SK-N-SH (cell line): ENCODE results near the gene FLAD1. TPM values are rescaled to one million over a fixed set of nuclear protein-coding genes. Genes with fewer than 3 reads are reported as not detected.

Source experiments
- CTCF ChIA-PET: fragments of 300-600, 350-600 bp; formaldehyde crosslinking; extraction: SDS; loops from one replicate; lab custom pipeline; 2021; lab: Yijun Ruan, JAX
- POLR2A ChIA-PET: fragments of 350-600 bp; sonication (Branson Sonifier 250); formaldehyde crosslinking; extraction: SDS; loops from one replicate; lab custom pipeline; 2020; ENCODE audit warnings: antibody characterized with exemption, inconsistent platforms; lab: Yijun Ruan, JAX
- DNase-seq: peaks from one replicate; pipeline ENCODE4 v3.0.0; 2012
- H2AFZ ChIP-seq: fragments of 200-600 bp; sonication (generic); 2 replicates; pipeline ENCODE4 v1.8.1; 2016; ENCODE audit warnings: antibody characterized with exemption, mild to moderate bottlenecking, low read depth
- H3F3A ChIP-seq: fragments of 200-600 bp; sonication (generic); replicated peaks from 2 replicates; pipeline ENCODE3; 2016; ENCODE audit warnings: antibody characterized with exemption, mild to moderate bottlenecking; ENCODE audit not compliant: insufficient read depth
- H3K27ac ChIP-seq, 2 experiments: fragments of 200-500 bp in 1 of 2; fragments of 200-600 bp in 1 of 2; sonication (Bioruptor generic) in 1 of 2; sonication (generic), shearing (Covaris generic) in 1 of 2; 2 replicates each; pipeline versions ENCODE4 v1.5.1 to v1.6.1; 2014 to 2016; ENCODE audit warnings: low read depth in 2 of 2, inconsistent platforms in 1 of 2, low read length in 1 of 2, mild to moderate bottlenecking in 1 of 2, mixed read lengths in 1 of 2
- H3K27me3 ChIP-seq: fragments of 200-600 bp; sonication (generic), shearing (Covaris generic); 2 replicates; pipeline ENCODE4 v1.6.1; 2016; ENCODE audit warnings: mixed run types; ENCODE audit not compliant: insufficient read depth
- H3K36me3 ChIP-seq, 2 experiments: fragments of 200-500 bp in 1 of 2; fragments of 200-600 bp in 1 of 2; sonication (Bioruptor generic) in 1 of 2; sonication (generic) in 1 of 2; replicated peaks in 1 of 2; 2 replicates each; pipeline versions ENCODE3 to v1.5.1; 2014 to 2016; ENCODE audit warnings: low read length in 1 of 2, mild to moderate bottlenecking in 1 of 2; ENCODE audit not compliant: insufficient read depth in 2 of 2, control insufficient read depth in 1 of 2
- H3K4me1 ChIP-seq, 2 experiments: fragments of 200-500 bp in 1 of 2; fragments of 200-600 bp in 1 of 2; sonication (Bioruptor generic) in 1 of 2; sonication (generic), shearing (Covaris generic) in 1 of 2; 2 replicates each; pipeline versions ENCODE4 v1.5.1 to v1.6.1; 2014 to 2016; ENCODE audit warnings: low read depth in 1 of 2, low read length in 1 of 2, mixed run types in 1 of 2; ENCODE audit not compliant: insufficient read depth in 2 of 2, control insufficient read depth in 1 of 2
- H3K4me2 ChIP-seq: fragments of 200-600 bp; sonication (generic), shearing (Covaris generic); 2 replicates; pipeline ENCODE4 v1.6.1; 2017; ENCODE audit warnings: mixed run types
- H3K4me3 ChIP-seq, 2 experiments: fragments of 200-500 bp in 1 of 2; fragments of 200-600 bp in 1 of 2; sonication (Bioruptor generic) in 1 of 2; sonication (generic), shearing (Covaris generic) in 1 of 2; 2 replicates each; pipeline versions ENCODE4 v1.5.1 to v1.8.1; 2014 to 2016; ENCODE audit warnings: low read depth in 2 of 2, inconsistent platforms in 1 of 2, low read length in 1 of 2, mild to moderate bottlenecking in 1 of 2, mixed read lengths in 1 of 2, moderate library complexity in 1 of 2
- H3K79me2 ChIP-seq: fragments of 200-600 bp; sonication (generic); 2 replicates; pipeline ENCODE4 v1.8.1; 2017; ENCODE audit warnings: mild to moderate bottlenecking; ENCODE audit not compliant: insufficient read depth
- H3K9ac ChIP-seq: fragments of 200-600 bp; sonication (generic); 2 replicates; pipeline ENCODE4 v1.6.1; 2017; ENCODE audit warnings: mixed run types
- H3K9me2 ChIP-seq: fragments of 200-600 bp; sonication (generic); 2 replicates; pipeline ENCODE4 v1.6.1; 2017; ENCODE audit warnings: mixed run types
- H3K9me3 ChIP-seq: fragments of 200-600 bp; sonication (generic); 2 replicates; pipeline ENCODE4 v1.6.1; 2017; ENCODE audit warnings: mixed run types, mild to moderate bottlenecking, moderate library complexity
- H4K20me1 ChIP-seq: fragments of 200-600 bp; sonication (generic); 2 replicates; pipeline ENCODE4 v1.6.1; 2017; ENCODE audit warnings: mild to moderate bottlenecking, mixed run types; ENCODE audit not compliant: insufficient read depth
- ELF1 ChIP-seq: IDR thresholded peaks from 2 replicates; pipeline ENCODE4 v1.4.0; 2012
- EZH2phosphoT487 ChIP-seq: fragments of 200-600 bp; sonication (generic); IDR thresholded peaks from 2 replicates; pipeline ENCODE4 v1.6.1; 2017; ENCODE audit warnings: low read depth, mixed run types, mild to moderate bottlenecking, antibody characterized with exemption, moderate library complexity, borderline replicate concordance
- FOSL2 ChIP-seq: IDR thresholded peaks from 2 replicates; pipeline ENCODE4 v1.4.0; 2012; ENCODE audit warnings: low read depth, mild to moderate bottlenecking, moderate library complexity, borderline replicate concordance
- FOXJ3 ChIP-seq: sonication (generic); formaldehyde crosslinking; IDR thresholded peaks from 2 replicates; pipeline ENCODE4 v1.5.1; 2020; ENCODE audit warnings: mild to moderate bottlenecking, missing genetic modification reagents
- GABPA ChIP-seq: IDR thresholded peaks from 2 replicates; pipeline ENCODE4 v1.4.0; 2012; ENCODE audit warnings: low read depth, mild to moderate bottlenecking
- GATA2 ChIP-seq: sonication (generic); formaldehyde crosslinking; IDR thresholded peaks from 2 replicates; pipeline ENCODE4 v1.5.0; 2020; ENCODE audit warnings: mild to moderate bottlenecking, missing genetic modification reagents
- JUND ChIP-seq: IDR thresholded peaks from 2 replicates; pipeline ENCODE4 v1.4.0; 2012
- MEF2A ChIP-seq: IDR thresholded peaks from 2 replicates; pipeline ENCODE4 v1.4.0; 2012; ENCODE audit warnings: low read depth, borderline replicate concordance
- NRF1 ChIP-seq: IDR thresholded peaks from 2 replicates; pipeline ENCODE4 v1.6.1; 2012; ENCODE audit warnings: low read depth, mild to moderate bottlenecking, low read length
- POLR2AphosphoS5 ChIP-seq: IDR thresholded peaks from 2 replicates; pipeline ENCODE4 v1.6.1; 2012; ENCODE audit warnings: low read depth, low read length
- RCOR1 ChIP-seq: fragments of 150-350 bp; IDR thresholded peaks from 2 replicates; pipeline ENCODE4 v1.6.1; 2017; ENCODE audit warnings: antibody characterized with exemption, low read length
- RFX5 ChIP-seq: IDR thresholded peaks from 2 replicates; pipeline ENCODE4 v1.6.1; 2012; ENCODE audit warnings: mild to moderate bottlenecking, improper control_type of control experiment, low read length
- SIN3A ChIP-seq: IDR thresholded peaks from 2 replicates; pipeline ENCODE4 v1.6.1; 2012; ENCODE audit warnings: low read depth, mild to moderate bottlenecking, low read length, moderate library complexity, borderline replicate concordance
- SMC3 ChIP-seq: IDR thresholded peaks from 2 replicates; pipeline ENCODE4 v1.6.1; 2012; ENCODE audit warnings: low read depth, low read length, improper control_type of control experiment
- USF1 ChIP-seq: IDR thresholded peaks from 2 replicates; pipeline ENCODE4 v1.4.0; 2012; ENCODE audit warnings: low read depth, borderline replicate concordance
- USF2 ChIP-seq: fragments of 150-350 bp; IDR thresholded peaks from 2 replicates; pipeline ENCODE4 v1.6.1; 2017; ENCODE audit warnings: antibody characterized with exemption, low read length, low read depth, borderline replicate concordance
- YY1 ChIP-seq: IDR thresholded peaks from 2 replicates; pipeline ENCODE4 v1.4.0; 2012; ENCODE audit warnings: low read depth, mild to moderate bottlenecking
- ZBTB33 ChIP-seq: IDR thresholded peaks from 2 replicates; pipeline ENCODE4 v1.4.0; 2012; ENCODE audit warnings: low read depth, borderline replicate concordance
- WGBS: methylation state at CpG from one replicate; pipeline ENCODE4 v1.1.6; 2017; ENCODE audit warnings: low lambda C conversion rate; 5-methylcytosine and 5-hydroxymethylcytosine counted together
- polyA plus RNA-seq, 3 experiments: library from polyadenylated mRNA; depleted of rRNA; stranded (reverse); fragments of >200 nt; gene quantifications; 2 replicates each; pipeline ENCODE4 v1.2.3, GENCODE V29; 2012
- TF ChIP-seq, protein P1 (sequence below): IDR thresholded peaks from 2 replicates; pipeline ENCODE4 v1.6.1; 2012; ENCODE audit warnings: mild to moderate bottlenecking, low read depth, low read length, moderate library complexity

The FLAD1 gene
- polyA plus RNA-seq, 1 of the 3 experiments (the other 2 are of a cell fraction), result 50.8 TPM

DNA sequence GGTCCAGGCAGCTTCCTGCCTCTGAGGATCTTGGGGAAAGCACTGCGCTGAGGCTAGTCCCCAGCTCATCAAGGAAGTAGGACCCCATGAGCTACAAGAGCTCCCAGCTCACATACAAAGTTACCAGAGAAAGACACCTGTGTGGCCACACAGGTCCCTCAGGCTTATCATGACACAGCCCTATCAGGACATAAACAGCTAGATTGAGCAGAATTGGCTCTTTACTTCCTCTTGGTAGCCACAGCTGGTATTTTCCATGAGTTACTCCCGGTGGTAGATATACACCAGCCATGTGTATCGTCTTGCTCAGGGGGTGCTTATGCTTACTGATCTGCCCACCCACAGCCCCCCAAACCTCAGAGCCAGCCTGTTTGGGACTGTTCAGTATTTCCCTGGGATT, 11.4 kb downstream of the FLAD1 start:
- CTCF ChIA-PET, result interaction anchor here (0.5 to 14.0 kb wide), 11 partner anchors 10 to 178 kb away, joined by 3 to 640 read pairs (median 4); partner anchors contain the start of genes ADAM15, CKS1B, FLAD1 and KRTCAP2

More for the DNA sequence above, 11.4 kb downstream of the FLAD1 start:
- Histone ChIP-seq H3K4me1 (peaks cover 8 to 22% of the 10 kb centered on the region in 2 experiments), H3K79me2 (no peaks in the 10 kb centered on the region), H3K27me3 (no peaks in the 10 kb centered on the region), H3K27ac (no peak overlapping the region; a peak in 1 of 4 replicates), H3K4me2 (no peak overlapping the region), H3K9ac (no peak overlapping the region), H3K36me3 (peaks cover 9 to 10% of the 10 kb centered on the region in 2 experiments), H3F3A (peaks cover 9% of the 10 kb centered on the region), H3K9me3 (no peaks in the 10 kb centered on the region), H2AFZ (no peak overlapping the region), H3K4me3 (no peak overlapping the region), H3K9me2 (no peaks in the 10 kb centered on the region), H4K20me1 (no peaks in the 10 kb centered on the region)
- POLR2A ChIA-PET, result interaction anchor here (0.6 to 3.9 kb wide), 9 partner anchors 11 to 156 kb away, joined by 3 to 22 read pairs (median 7); partner anchors contain the start of genes CKS1B, FLAD1, PBXIP1 and SHC1
- 80% methylated on average over 2 of the region's 3 CpGs for WGBS
- no peak for DNase-seq
- TF ChIP-seq MEF2A (no peak), ELF1 (no peak), YY1 (no peak), SIN3A (no peak), USF1 (no peak), SMC3 (no peak), RCOR1 (no peak), NRF1 (no peak), JUND (no peak), EZH2phosphoT487 (no peak), GABPA (no peak), RFX5 (no peak), USF2 (no peak), FOSL2 (no peak), POLR2AphosphoS5 (no peak), FOXJ3 (CRISPR knock-in tag) (no peak), ZBTB33 (no peak), GATA2 (CRISPR knock-in tag) (no peak)
- TF ChIP-seq, protein P1, sequence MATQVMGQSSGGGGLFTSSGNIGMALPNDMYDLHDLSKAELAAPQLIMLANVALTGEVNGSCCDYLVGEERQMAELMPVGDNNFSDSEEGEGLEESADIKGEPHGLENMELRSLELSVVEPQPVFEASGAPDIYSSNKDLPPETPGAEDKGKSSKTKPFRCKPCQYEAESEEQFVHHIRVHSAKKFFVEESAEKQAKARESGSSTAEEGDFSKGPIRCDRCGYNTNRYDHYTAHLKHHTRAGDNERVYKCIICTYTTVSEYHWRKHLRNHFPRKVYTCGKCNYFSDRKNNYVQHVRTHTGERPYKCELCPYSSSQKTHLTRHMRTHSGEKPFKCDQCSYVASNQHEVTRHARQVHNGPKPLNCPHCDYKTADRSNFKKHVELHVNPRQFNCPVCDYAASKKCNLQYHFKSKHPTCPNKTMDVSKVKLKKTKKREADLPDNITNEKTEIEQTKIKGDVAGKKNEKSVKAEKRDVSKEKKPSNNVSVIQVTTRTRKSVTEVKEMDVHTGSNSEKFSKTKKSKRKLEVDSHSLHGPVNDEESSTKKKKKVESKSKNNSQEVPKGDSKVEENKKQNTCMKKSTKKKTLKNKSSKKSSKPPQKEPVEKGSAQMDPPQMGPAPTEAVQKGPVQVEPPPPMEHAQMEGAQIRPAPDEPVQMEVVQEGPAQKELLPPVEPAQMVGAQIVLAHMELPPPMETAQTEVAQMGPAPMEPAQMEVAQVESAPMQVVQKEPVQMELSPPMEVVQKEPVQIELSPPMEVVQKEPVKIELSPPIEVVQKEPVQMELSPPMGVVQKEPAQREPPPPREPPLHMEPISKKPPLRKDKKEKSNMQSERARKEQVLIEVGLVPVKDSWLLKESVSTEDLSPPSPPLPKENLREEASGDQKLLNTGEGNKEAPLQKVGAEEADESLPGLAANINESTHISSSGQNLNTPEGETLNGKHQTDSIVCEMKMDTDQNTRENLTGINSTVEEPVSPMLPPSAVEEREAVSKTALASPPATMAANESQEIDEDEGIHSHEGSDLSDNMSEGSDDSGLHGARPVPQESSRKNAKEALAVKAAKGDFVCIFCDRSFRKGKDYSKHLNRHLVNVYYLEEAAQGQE, result no peak
